Left lung (tissue), 10 donors: Measurements from ENCODE around the gene SPATA20. TPM values are rescaled to one million over a fixed set of nuclear protein-coding genes. Genes with fewer than 3 reads are reported as not detected.
A peak's percentile ranks its signal among the peaks of the same experiment; 100 is the strongest.

ENCODE experiments used
- ATAC-seq: fragments of 200-7000 bp; cut with Tn5 transposase; one replicate; pipeline ENCODE4 v1.9.1; 2020; ENCODE audit warnings: moderate library complexity
- DNase-seq, 4 donors: peaks; one replicate each; pipeline ENCODE4 v3.0.0-alpha.2; 2013 to 2020
- H3K27ac ChIP-seq, 2 donors: fragments of 200-600 bp; sonication (generic) in 1 of 2; one replicate each; pipeline versions ENCODE4 v1.5.0 to v1.8.0; 2020 to 2021
- H3K27me3 ChIP-seq, 2 donors: fragments of 200-600 bp; sonication (generic) in 1 of 2; one replicate each; pipeline versions ENCODE4 v1.5.0 to v1.8.0; 2020 to 2021
- H3K36me3 ChIP-seq, 2 donors: fragments of 200-600 bp; sonication (generic) in 1 of 2; one replicate each; pipeline versions ENCODE4 v1.5.0 to v1.8.0; 2020 to 2021
- H3K4me1 ChIP-seq, 2 donors: fragments of 200-600 bp; one replicate each; pipeline ENCODE4 v1.8.0; 2021
- H3K4me3 ChIP-seq, 2 donors: fragments of 200-600 bp; sonication (generic) in 1 of 2; one replicate each; pipeline versions ENCODE4 v1.5.0 to v1.8.0; 2020 to 2021; ENCODE audit warnings: mild to moderate bottlenecking in 1 of 2
- H3K9me3 ChIP-seq, 2 donors: fragments of 200-600 bp; sonication (generic) in 1 of 2; one replicate each; pipeline versions ENCODE4 v1.5.0 to v1.8.0; 2020 to 2021
- intact Hi-C, 2 donors: fragments of 100-400 bp; cut with DNase I; formaldehyde crosslinking; loops; one replicate each; pipeline versions ENCODE4 v1.11.2 to v1.14.2; 2022
- polyA plus RNA-seq, 6 donors: library from polyadenylated mRNA; unstranded; fragments of 120-200 nt; gene quantifications; one replicate each; pipeline ENCODE4 v1.2.1, GENCODE V29; 2013; ENCODE audit not compliant: insufficient read length in 6 of 6
- total RNA-seq, 2 donors: library from RNA; stranded (reverse); fragmentation: NEBNext Ultra II Directional; extraction: Animal tissue kit (Norgen Biotek cat#: 25700); gene quantifications; one replicate each; pipeline ENCODE4 v1.2.1, GENCODE V29; 2021
- TF ChIP-seq, protein P1 (sequence below), 2 donors: fragments of 200-600 bp; sonication (generic) in 1 of 2; IDR thresholded peaks; one replicate each; pipeline versions ENCODE4 v1.5.0 to v1.8.0; 2021; ENCODE audit warnings: antibody characterized with exemption in 2 of 2
- donor health status: DM: no; HTN: yes; CAD: no.
- donor health status: DM: no; HTN: no; CAD: no.

SPATA20 gene
- total and polyA plus RNA-seq, 8 donors, result 37.6 to 60.5 (median 47.7) TPM

DNA sequence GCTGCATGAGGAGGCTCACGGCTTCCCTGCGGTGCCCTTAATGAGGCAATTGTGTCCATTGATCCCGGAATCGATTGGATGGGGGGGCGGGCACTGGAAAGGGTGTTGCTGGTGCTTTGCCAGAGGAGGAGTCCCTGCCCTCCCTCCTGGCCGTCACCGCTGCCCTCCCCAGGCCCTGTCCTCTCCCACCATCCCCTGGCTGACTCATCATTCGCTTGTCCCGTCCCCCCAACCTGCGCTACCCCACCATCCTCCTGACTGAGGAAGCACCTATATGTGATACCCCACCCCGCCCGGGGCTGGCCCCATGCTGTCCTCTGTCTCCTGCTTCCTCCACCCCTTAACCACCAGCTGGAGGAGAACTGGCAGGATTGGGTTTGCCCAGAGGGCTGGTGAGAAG is 34.3 kb downstream of the SPATA20 start:
- Histone ChIP-seq H3K4me1 (no peaks in the 10 kb centered on the region), H3K36me3 (no peaks in the 10 kb centered on the region), H3K27me3 (peaks cover 0 to 39% of the 10 kb centered on the region in 2 donors), H3K4me3 (no peak overlapping the region), H3K27ac (no peak overlapping the region), H3K9me3 (no peaks in the 10 kb centered on the region)
- DNase-seq (peak in 1 of 4 donors; percentile 71), ATAC-seq (no peak)
- intact Hi-C loops, result no loop called here
- TF ChIP-seq, protein P1, sequence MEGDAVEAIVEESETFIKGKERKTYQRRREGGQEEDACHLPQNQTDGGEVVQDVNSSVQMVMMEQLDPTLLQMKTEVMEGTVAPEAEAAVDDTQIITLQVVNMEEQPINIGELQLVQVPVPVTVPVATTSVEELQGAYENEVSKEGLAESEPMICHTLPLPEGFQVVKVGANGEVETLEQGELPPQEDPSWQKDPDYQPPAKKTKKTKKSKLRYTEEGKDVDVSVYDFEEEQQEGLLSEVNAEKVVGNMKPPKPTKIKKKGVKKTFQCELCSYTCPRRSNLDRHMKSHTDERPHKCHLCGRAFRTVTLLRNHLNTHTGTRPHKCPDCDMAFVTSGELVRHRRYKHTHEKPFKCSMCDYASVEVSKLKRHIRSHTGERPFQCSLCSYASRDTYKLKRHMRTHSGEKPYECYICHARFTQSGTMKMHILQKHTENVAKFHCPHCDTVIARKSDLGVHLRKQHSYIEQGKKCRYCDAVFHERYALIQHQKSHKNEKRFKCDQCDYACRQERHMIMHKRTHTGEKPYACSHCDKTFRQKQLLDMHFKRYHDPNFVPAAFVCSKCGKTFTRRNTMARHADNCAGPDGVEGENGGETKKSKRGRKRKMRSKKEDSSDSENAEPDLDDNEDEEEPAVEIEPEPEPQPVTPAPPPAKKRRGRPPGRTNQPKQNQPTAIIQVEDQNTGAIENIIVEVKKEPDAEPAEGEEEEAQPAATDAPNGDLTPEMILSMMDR (IDR thresholded peaks at IDR 0.05), result no peak

DNA sequence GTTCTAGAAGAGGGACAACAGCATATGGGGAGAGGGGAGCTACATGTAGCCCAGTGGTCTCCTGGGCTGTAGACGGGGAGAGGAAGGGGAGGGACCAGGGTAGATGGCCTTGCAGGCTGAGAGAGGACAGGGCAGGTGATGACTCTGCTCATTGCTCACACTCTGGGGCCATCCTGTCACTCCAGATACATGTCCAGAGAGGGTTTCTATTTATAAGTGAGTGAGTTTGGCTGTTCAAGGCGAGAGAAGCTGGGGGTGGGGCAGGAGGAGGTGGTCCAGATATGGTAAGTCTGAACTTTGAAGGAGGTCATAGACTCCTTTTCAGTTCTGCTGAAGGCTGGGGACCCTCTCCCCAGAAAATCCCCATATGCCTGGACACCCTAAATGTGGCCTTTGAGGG is 35.8 kb downstream of the SPATA20 start:
- no peaks in the 10 kb centered on the region for H3K36me3 ChIP-seq
- H3K4me1 ChIP-seq, result no peaks in the 10 kb centered on the region
- H3K9me3 ChIP-seq, result no peaks in the 10 kb centered on the region
- DNase-seq (no peak), ATAC-seq (no peak)
- intact Hi-C loops, result no loop called here
- TF ChIP-seq, protein P1 (IDR thresholded peaks at IDR 0.05), result no peak
- H3K27ac ChIP-seq, result no peak overlapping the region
- no peak overlapping the region for H3K4me3 ChIP-seq
- H3K27me3 ChIP-seq, result peaks cover 0 to 27% of the 10 kb centered on the region in 2 donors

DNA sequence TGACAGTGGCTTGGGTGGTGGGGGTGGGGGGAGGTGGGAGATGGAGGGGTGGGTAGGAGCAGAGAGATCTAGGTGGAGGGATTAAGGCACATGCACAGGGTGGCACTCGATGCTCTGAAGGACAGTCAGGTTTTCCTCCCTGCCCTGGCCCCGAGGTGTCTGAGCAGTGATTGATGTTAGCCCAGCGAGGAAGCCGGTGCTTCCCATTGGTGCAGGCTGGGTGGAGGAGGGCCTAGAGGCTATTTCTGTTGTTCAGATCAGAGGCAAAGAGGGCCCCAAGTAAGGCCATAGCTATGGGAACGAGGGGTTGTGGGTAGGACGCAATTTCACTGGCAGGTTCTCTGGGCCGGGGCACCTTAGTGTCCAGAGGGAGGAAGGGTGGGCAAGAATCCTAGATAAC is 36.7 kb downstream of the SPATA20 start:
- no peak overlapping the region for H3K4me3 ChIP-seq
- H3K4me1 ChIP-seq, result peaks cover 1 to 2% of the 10 kb centered on the region in 2 donors
- intact Hi-C loops, result no loop called here
- no peak overlapping the region for H3K27ac ChIP-seq
- H3K9me3 ChIP-seq, result no peaks in the 10 kb centered on the region
- DNase-seq (peak in 1 of 4 donors; percentile 27), ATAC-seq (no peak)
- H3K36me3 ChIP-seq, result no peaks in the 10 kb centered on the region
- TF ChIP-seq, protein P1 (IDR thresholded peaks at IDR 0.05), result no peak
- peaks cover 0 to 18% of the 10 kb centered on the region in 2 donors for H3K27me3 ChIP-seq

DNA sequence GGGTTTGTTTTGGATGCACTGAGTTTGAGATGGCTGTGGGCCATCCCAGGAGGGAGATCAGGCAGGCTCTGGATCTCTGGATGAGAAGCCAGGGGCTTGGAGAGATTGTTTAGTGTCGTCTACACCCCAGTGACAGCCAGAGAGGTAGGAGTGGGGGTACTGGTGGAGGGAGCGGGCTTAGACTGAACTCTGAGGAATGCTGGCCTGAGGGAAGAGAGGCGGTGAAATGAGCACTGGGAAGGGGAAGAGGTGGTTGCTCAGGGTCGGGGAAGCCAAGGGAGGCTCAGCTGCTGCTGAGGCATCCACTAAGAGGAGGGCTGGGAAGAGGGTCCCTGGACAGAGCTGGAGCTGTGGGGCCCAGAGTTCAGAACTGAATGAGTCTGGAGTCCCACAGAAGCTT is 37.1 kb downstream of the SPATA20 start:
- Histone ChIP-seq H3K27me3 (peaks cover 0 to 15% of the 10 kb centered on the region in 2 donors), H3K4me3 (no peak overlapping the region), H3K9me3 (no peaks in the 10 kb centered on the region), H3K4me1 (peaks cover 6 to 7% of the 10 kb centered on the region in 2 donors), H3K27ac (no peak overlapping the region), H3K36me3 (no peaks in the 10 kb centered on the region)
- intact Hi-C loops, result no loop called here
- TF ChIP-seq, protein P1 (IDR thresholded peaks at IDR 0.05), result no peak
- ATAC-seq (no peak), DNase-seq (peak in 1 of 4 donors; percentile 17)

DNA sequence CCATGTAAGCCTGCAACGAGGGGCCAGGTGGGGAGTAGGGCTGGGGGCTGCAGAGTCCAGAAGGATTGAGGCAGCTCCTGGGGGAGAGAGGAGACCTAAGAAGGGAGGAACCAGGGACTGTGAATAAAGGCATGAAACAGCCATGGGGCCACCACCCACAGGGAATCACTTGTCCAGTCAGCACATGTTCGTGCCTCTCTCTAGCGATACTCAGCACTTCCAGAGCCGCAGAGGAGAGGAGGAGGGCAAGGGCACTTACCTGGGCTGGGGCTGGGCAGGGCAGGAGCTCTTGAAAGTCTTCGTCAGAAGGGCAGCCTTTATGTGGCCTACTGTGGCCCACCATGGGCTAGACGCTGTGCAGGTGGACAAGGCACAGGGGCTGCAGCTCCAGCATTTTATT is 37.8 kb downstream of the SPATA20 start:
- DNase-seq, result peak in 1 of 4 donors; percentile 43
- H3K9me3 ChIP-seq, result no peaks in the 10 kb centered on the region
- H3K4me1 ChIP-seq, result peaks cover 7 to 11% of the 10 kb centered on the region in 2 donors
- peaks cover 0 to 9% of the 10 kb centered on the region in 2 donors for H3K27me3 ChIP-seq
- H3K27ac ChIP-seq, result no peak overlapping the region
- H3K36me3 ChIP-seq, result no peaks in the 10 kb centered on the region
- TF ChIP-seq, protein P1 (IDR thresholded peaks at IDR 0.05), result no peak
- ATAC-seq, result peak; percentile 79
- no peak overlapping the region for H3K4me3 ChIP-seq
- intact Hi-C loops, result no loop called here
